Activated CD8-positive, alpha-beta T cell treated with anti-CD3 and anti-CD28 coated beads for 36 hours (primary cell): Measurements from ENCODE around the gene C1R. TPM values are rescaled to one million over a fixed set of nuclear protein-coding genes. Genes with fewer than 3 reads are reported as not detected.

Experiments
- ATAC-seq: fragments of 200-7000 bp; cut with Tn5 transposase; one replicate; pipeline ENCODE4 v1.10.0; 2021; ENCODE audit warnings: mild to moderate bottlenecking, moderate library complexity
- CTCF ChIA-PET: fragments of 350-600 bp; sonication (Branson Sonifier 250); formaldehyde crosslinking; loops from one replicate; lab custom pipeline; 2021; ENCODE audit warnings: antibody characterized with exemption; lab: Charles Lee
- POLR2A ChIA-PET: fragments of 350-600 bp; sonication (Branson Sonifier 250); formaldehyde crosslinking; loops from one replicate; lab custom pipeline; 2021; ENCODE audit warnings: antibody characterized with exemption; lab: Charles Lee
- DNase-seq: peaks from one replicate; pipeline ENCODE4 v3.0.0-alpha.2; 2020
- H3K27ac Mint-ChIP-seq: one replicate; pipeline ENCODE4 v1.8.0; 2021; ENCODE audit warnings: mild to moderate bottlenecking, mixed read lengths
- H3K27me3 Mint-ChIP-seq: one replicate; pipeline ENCODE4 v1.8.0; 2021; ENCODE audit warnings: mixed read lengths
- H3K36me3 Mint-ChIP-seq: one replicate; pipeline ENCODE4 v1.8.0; 2021; ENCODE audit warnings: low read depth, mixed read lengths
- H3K4me1 Mint-ChIP-seq: one replicate; pipeline ENCODE4 v1.8.0; 2021; ENCODE audit warnings: low read depth, mixed read lengths
- H3K4me3 Mint-ChIP-seq: one replicate; pipeline ENCODE4 v1.8.0; 2021; ENCODE audit warnings: mild to moderate bottlenecking, moderate library complexity, mixed read lengths
- H3K9me3 Mint-ChIP-seq: one replicate; pipeline ENCODE4 v1.8.0; 2021; ENCODE audit warnings: mixed read lengths
- CTCF ChIP-seq: fragments of 200-600 bp; IDR thresholded peaks from one replicate; pipeline ENCODE4 v1.8.0; 2022; ENCODE audit warnings: antibody characterized with exemption, mild to moderate bottlenecking
- intact Hi-C: fragments of 100-400 bp; cut with micrococcal nuclease; formaldehyde crosslinking; loops from one replicate; pipeline ENCODE4 v1.10.0; 2022
- total RNA-seq, 2 experiments: library from RNA; stranded (reverse); gene quantifications; one replicate each; pipeline ENCODE4 v1.2.3, GENCODE V29; 2021

The C1R gene
- total RNA-seq, 2 experiments from 2014 or later = 0.97 to 2.4 TPM

- H3K27ac Mint-ChIP-seq = no peak overlapping the region
- intact Hi-C loops = no loop called here
- H3K27me3 Mint-ChIP-seq = no peaks in the 10 kb centered on the region
- ChIA-PET CTCF (interaction anchor here (1.3 kb wide), 1 partner anchor 8 kb away, joined by 3 read pairs; no protein-coding TSS in a partner anchor), POLR2A (no interaction called here)
- no peaks in the 10 kb centered on the region for H3K9me3 Mint-ChIP-seq
- H3K4me1 Mint-ChIP-seq = peaks cover 12% of the 10 kb centered on the region
- no peak overlapping the region for H3K4me3 Mint-ChIP-seq
- no peak for DNase-seq
- ATAC-seq = no peak
- no peak for TF ChIP-seq CTCF
- H3K36me3 Mint-ChIP-seq = peaks cover 16% of the 10 kb centered on the region
Measured at GRCh38 chr12:7136676-7137075, 44.4 kb upstream of the C1R start.

- Mint-ChIP-seq H3K36me3 (peaks cover 16% of the 10 kb centered on the region), H3K4me1 (peaks cover 18% of the 10 kb centered on the region), H3K4me3 (no peak overlapping the region), H3K9me3 (no peaks in the 10 kb centered on the region), H3K27me3 (no peaks in the 10 kb centered on the region), H3K27ac (no peak overlapping the region)
- ATAC-seq (no peak), DNase-seq (no peak)
- TF ChIP-seq CTCF = no peak
- POLR2A ChIA-PET = no interaction called here
- CTCF ChIA-PET = interaction anchor here (1.3 kb wide), 1 partner anchor 9 kb away, joined by 3 read pairs; no protein-coding TSS in a partner anchor
- intact Hi-C loops = no loop called here
Measured at GRCh38 chr12:7136071-7136470, 43.8 kb upstream of the C1R start.

- ChIA-PET CTCF (no interaction called here), POLR2A (interaction anchor here (1.0 kb wide), 1 partner anchor 33 kb away, joined by 3 read pairs; no protein-coding TSS in a partner anchor)
- Mint-ChIP-seq H3K4me3 (no peak overlapping the region), H3K9me3 (no peaks in the 10 kb centered on the region), H3K27me3 (no peaks in the 10 kb centered on the region), H3K4me1 (peaks cover 24% of the 10 kb centered on the region), H3K27ac (no peak overlapping the region), H3K36me3 (peaks cover 14% of the 10 kb centered on the region)
- ATAC-seq = no peak
- TF ChIP-seq CTCF = no peak
- intact Hi-C loops = no loop called here
- DNase-seq = no peak
Measured at GRCh38 chr12:7134396-7135166, 42.3 kb upstream of the C1R start.

GRCh38 chr12:7131502-7131866, 39.2 kb upstream of the C1R start:
- H3K27me3 Mint-ChIP-seq = no peaks in the 10 kb centered on the region
- intact Hi-C loops = no loop called here
- CTCF ChIA-PET = interaction anchor here (0.7 to 1.4 kb wide), 3 partner anchors 14 to 113 kb away, joined by 3 to 5 read pairs (median 3); partner anchors contain the start of gene LPCAT3
- H3K4me1 Mint-ChIP-seq = peaks cover 28% of the 10 kb centered on the region
- DNase-seq (peak; percentile 62), ATAC-seq (peak; percentile 40)
- no peak for TF ChIP-seq CTCF
- H3K9me3 Mint-ChIP-seq = no peaks in the 10 kb centered on the region
- H3K27ac Mint-ChIP-seq = peak overlapping the region; percentile 14
- peak overlapping the region; percentile 83 for H3K4me3 Mint-ChIP-seq
- POLR2A ChIA-PET = interaction anchor here (0.8 to 1.5 kb wide), 2 partner anchors 57 to 113 kb away, joined by 3 to 4 read pairs; partner anchors contain the start of gene LPCAT3
- H3K36me3 Mint-ChIP-seq = peaks cover 3% of the 10 kb centered on the region
